22Rv1 (cell line): ENCODE results near the gene CCSER1.

Experiments used
- H3K27ac ChIP-seq: fragments of 450-650 bp; 2 replicates; pipeline ENCODE4 v1.5.1; 2017
- CTCF ChIP-seq: fragments of 450-650 bp; IDR thresholded peaks from 2 replicates; pipeline ENCODE4 v1.5.1; 2017; ENCODE audit warnings: mild to moderate bottlenecking
- ZFX ChIP-seq: fragments of 450-650 bp; IDR thresholded peaks from 2 replicates; pipeline ENCODE4 v1.6.1; 2017; ENCODE audit warnings: antibody characterized with exemption, borderline replicate concordance

Gene CCSER1

GRCh38 chr4:91108751-91109150, 981.6 kb downstream of the CCSER1 start:
- H3K27ac ChIP-seq = no peak overlapping the region
- TF ChIP-seq ZFX = no peak
- TF ChIP-seq CTCF = no peak

GRCh38 chr4:91111556-91111955, 984.4 kb downstream of the CCSER1 start:
- TF ChIP-seq ZFX = no peak
- TF ChIP-seq CTCF = no peak

GRCh38 chr4:91113130-91113706, 986.0 kb downstream of the CCSER1 start:
- no peak for TF ChIP-seq ZFX
- peak; percentile 79 for TF ChIP-seq CTCF
- H3K27ac ChIP-seq = no peak overlapping the region

More at GRCh38 chr4:91111556-91111955, 984.4 kb downstream of the CCSER1 start:
- no peak overlapping the region for H3K27ac ChIP-seq

GRCh38 chr4:91114386-91114785, 987.2 kb downstream of the CCSER1 start:
- TF ChIP-seq CTCF = no peak
- TF ChIP-seq ZFX = no peak

GRCh38 chr4:91116861-91117260, 989.7 kb downstream of the CCSER1 start:
- H3K27ac ChIP-seq = no peak overlapping the region
- peak; percentile 51 for TF ChIP-seq CTCF
- TF ChIP-seq ZFX = no peak

More at GRCh38 chr4:91114386-91114785, 987.2 kb downstream of the CCSER1 start:
- no peak overlapping the region for H3K27ac ChIP-seq

GRCh38 chr4:91118597-91118996, 991.4 kb downstream of the CCSER1 start:
- TF ChIP-seq ZFX (no peak), CTCF (no peak)
- no peak overlapping the region for H3K27ac ChIP-seq

- H3K27ac ChIP-seq = no peak overlapping the region
- TF ChIP-seq ZFX = no peak
- no peak for TF ChIP-seq CTCF
Observed at GRCh38 chr4:91123742-91124141, 996.5 kb downstream of the CCSER1 start.
